GM12864 (cell line): ENCODE measurements around the gene ARID3B.
"Not testable (repeated sequence)": the region's sequence is repeated elsewhere in the genome, so short reads cannot be mapped to it uniquely, and the experiment has no call there.

Experiments used
- DNase-seq: peaks from one replicate; pipeline ENCODE4 v3.0.0-alpha.2; 2011; ENCODE audit warnings: low read depth
- H3K4me3 ChIP-seq: 2 replicates; pipeline ENCODE4 v1.5.1; 2011; ENCODE audit warnings: mild to moderate bottlenecking, low read depth, low read length, control low read depth
- CTCF ChIP-seq: IDR thresholded peaks from 2 replicates; pipeline ENCODE4 v1.5.1; 2011; ENCODE audit warnings: low read depth, mild to moderate bottlenecking, moderate library complexity, low read length, control low read depth, inconsistent platforms; ENCODE audit errors: missing control alignments

The ARID3B gene

GRCh38 chr15:74504418-74504817 lies 36.6 kb upstream of the ARID3B start:
- H3K4me3 ChIP-seq = no peak overlapping the region
- no peak for DNase-seq
- TF ChIP-seq CTCF = no peak

- no peak for TF ChIP-seq CTCF
- no peak for DNase-seq
- H3K4me3 ChIP-seq = no peak overlapping the region
Observed at GRCh38 chr15:74504836-74505235, 36.2 kb upstream of the ARID3B start.

- no peak for TF ChIP-seq CTCF
- DNase-seq = no peak
- no peak overlapping the region for H3K4me3 ChIP-seq
Observed at GRCh38 chr15:74505837-74506514, 35.0 kb upstream of the ARID3B start.

GRCh38 chr15:74506515-74506840 lies 34.5 kb upstream of the ARID3B start:
- DNase-seq = no peak
- no peak for TF ChIP-seq CTCF
- no peak overlapping the region for H3K4me3 ChIP-seq

GRCh38 chr15:74511583-74511982 lies 29.4 kb upstream of the ARID3B start:
- no peak overlapping the region for H3K4me3 ChIP-seq
- TF ChIP-seq CTCF = no peak
- DNase-seq = no peak

GRCh38 chr15:74514059-74514458 lies 27.0 kb upstream of the ARID3B start:
- not testable (repeated sequence) for DNase-seq, H3K4me3 ChIP-seq

- H3K4me3 ChIP-seq = no peak overlapping the region
- TF ChIP-seq CTCF = no peak
- DNase-seq = no peak
Observed at GRCh38 chr15:74517096-74517495, 23.9 kb upstream of the ARID3B start.

DNA sequence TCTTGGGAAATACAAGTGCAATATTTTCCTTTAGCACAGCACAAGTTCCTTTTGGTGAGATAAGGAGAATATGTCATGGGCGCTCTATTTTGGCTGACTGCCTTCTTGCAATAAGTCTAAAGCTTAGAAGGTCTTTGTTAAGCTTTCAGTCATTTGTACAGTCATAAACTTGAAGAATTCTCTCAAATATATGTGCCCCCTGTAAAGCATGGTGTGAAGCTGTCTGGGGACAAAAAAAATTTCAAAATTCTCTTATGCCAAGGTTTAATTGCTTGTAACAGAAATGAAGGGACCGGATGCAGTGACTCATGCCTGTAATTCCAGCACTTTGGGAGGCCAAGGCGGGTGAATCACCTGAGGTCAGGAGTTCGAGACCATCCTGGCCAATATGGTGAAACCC lies 21.7 kb upstream of the ARID3B start:
- DNase-seq = no peak
- no peak for TF ChIP-seq CTCF
- no peak overlapping the region for H3K4me3 ChIP-seq
